ENCODE measurements around the gene ST6GALNAC4.
"Not testable (repeated sequence)": the region's sequence is repeated elsewhere in the genome, so short reads cannot be mapped to it uniquely, and the experiment has no call there.

ST6GALNAC4 gene

DNA sequence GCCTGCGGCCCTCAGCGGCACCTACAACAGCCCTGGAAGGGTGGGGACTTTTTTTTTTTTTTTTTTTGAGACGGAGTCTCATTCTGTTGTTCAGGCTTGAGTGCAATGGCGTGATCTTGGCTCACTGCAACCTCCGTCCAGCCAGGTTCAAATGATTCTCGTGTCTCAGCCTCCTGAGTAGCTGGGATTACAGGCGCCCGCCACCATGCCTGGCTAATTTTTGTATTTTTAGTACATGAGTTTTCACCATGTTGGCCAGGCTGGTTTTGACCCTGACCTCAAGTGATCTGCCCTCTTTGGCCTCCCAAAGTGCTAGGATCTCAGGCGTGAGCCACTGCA is 46.7 kb downstream of the ST6GALNAC4 start:
- not testable (repeated sequence) for DNase-seq (ENCODE audit: low spot score)

DNA sequence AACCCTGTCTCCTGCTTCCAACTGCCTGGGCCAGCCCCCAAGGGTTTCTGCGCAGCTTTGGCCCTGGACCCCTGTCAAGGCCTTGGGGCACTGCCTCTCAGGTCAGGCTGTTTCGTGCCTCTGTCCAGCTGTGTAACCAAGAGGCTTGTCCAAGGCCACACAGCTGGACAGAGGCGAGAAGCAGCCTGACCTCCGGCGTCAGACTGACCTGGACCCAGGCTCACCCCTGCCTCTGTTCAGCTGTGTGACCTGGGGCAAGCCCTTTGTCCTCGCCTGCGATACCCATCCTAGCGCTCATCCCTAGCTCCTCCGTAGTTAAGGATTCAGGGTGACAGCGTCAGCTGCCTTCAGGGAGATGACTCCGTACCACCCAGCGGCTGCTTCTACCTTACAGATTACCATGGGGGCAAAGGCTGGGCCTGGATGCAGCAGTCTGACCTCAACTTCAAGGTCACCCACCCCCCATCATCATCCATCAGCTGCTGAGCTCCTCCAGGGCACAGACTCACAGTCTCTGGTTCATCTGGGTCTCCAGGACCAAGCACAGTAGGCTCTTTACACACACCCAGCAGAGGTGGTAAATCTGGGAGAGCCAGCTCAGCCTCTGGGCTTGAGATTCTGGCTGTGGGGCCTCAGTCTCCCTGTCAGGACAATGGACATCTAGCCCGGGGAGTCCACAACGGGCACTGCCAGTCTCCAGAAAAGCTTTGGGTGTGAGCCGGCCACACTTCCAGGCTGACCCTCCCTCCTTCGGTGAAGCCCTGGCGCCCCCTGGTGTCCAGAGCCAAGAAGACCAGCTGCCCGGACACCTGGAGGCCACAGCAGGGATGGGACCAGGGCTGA is 47.3 kb downstream of the ST6GALNAC4 start:
- peak; percentile 94 for DNase-seq (ENCODE audit: low spot score)

DNA sequence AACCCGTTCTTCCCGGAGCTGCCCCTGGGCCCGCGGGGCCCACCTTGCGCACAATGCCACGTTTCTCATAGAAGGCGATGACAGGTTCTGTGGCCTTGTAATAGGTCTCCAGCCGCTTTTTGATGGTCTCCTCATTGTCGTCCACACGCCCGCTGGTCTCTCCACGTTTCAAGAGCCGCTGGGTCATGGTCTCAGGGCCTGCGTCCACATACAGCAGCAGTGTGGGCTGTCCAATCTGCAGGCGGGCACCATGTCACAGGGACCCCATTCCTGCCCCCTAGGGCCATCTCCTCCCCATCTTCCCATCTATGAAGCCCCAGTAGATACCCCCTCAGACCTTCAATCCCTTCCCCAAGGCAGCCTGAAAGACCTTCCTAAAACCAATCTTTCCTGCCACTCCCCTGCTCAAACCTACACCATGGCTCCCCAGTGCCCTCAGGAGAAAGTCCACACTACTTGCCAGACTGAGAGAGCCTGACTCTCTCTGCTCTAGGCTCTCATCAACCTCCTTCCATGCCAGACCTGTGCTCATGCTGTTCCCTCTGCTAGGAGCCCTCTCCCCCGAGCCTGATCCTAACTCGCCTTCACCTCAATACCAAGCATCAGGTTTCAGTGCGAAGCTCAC is 48.5 kb downstream of the ST6GALNAC4 start:
- no peak for DNase-seq (ENCODE audit: low spot score)

- no peak for DNase-seq (ENCODE audit: low spot score)
These were observed 49.2 kb downstream of the ST6GALNAC4 start for GRCh38 chr9:127867356-127868277.

DNA sequence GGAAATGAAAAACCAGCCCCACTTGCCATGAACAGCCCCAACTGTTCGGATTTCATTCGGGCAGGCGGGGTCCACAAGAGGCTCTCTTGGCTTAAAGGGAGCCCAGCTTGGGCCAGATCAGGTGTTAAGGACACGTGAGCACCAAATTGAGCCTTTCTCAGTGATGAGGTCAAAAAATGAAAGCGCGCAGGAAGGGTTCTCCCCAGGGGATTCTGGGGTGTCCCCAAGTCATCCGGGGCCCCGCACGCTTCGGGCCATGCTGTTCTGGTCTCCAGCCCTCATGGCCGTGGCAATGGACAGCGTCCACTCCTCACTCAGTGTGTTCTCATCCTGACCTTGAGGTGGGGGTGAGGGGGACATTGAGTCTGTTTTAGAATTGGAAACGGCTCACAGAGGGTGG is 50.3 kb downstream of the ST6GALNAC4 start:
- DNase-seq (ENCODE audit: low spot score), result no peak

- no peak for DNase-seq (ENCODE audit: low spot score)
These were observed 51.0 kb downstream of the ST6GALNAC4 start for GRCh38 chr9:127865645-127866464.

- DNase-seq (ENCODE audit: low spot score), result no peak
These were observed 53.6 kb downstream of the ST6GALNAC4 start for GRCh38 chr9:127863191-127863621.

GRCh38 chr9:127862075-127863011 is 54.5 kb downstream of the ST6GALNAC4 start:
- DNase-seq (ENCODE audit: low spot score), result no peak

- no peak for DNase-seq (ENCODE audit: low spot score)
These were observed 56.1 kb downstream of the ST6GALNAC4 start for GRCh38 chr9:127860779-127861178.

DNA sequence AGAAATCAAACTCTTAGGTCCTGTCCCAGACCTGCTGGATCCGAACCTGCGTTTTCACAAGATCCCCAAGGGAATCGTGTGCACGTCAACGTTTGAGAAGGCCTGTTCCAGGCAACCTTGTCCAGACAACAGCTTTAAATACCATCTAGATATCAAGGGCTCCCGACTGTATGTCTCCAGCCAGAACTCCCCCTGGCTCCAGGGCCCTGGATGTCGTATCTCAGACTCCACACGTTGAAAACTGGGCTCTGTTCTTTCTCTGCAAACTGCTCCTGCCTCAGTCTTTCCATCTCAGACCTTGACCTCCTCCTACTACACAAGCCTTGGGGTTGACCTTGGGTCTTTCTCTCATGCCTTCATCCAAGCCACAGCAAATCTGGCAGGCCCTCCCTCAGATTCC is 56.6 kb downstream of the ST6GALNAC4 start:
- no peak for DNase-seq (ENCODE audit: low spot score)

GRCh38 chr9:127858041-127858512 is 58.8 kb downstream of the ST6GALNAC4 start:
- DNase-seq (ENCODE audit: low spot score), result no peak
